ENCODE measurements around the gene PTGER3.
"Not testable (repeated sequence)": the region's sequence is repeated elsewhere in the genome, so short reads cannot be mapped to it uniquely, and the experiment has no call there.

The PTGER3 gene

DNA sequence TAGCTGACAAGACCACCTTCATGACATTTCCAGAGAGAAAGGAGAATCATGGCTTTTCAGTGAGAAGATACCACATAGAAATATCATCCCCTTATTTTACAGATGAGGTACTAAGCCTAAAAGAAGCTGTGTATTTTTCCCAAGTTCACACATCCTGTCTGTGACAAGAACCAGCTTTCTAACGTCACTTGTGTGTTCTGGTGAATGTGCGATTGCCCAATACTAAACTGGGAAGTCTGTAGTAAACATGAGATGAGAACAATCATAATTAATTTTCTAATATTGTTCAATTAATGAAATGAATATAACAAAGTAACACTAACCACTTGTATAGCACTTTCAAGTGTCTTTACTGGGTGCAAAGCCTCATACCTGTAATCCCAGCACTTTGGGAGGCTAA is 46.0 kb downstream of the PTGER3 start:
- no peak for DNase-seq

DNA sequence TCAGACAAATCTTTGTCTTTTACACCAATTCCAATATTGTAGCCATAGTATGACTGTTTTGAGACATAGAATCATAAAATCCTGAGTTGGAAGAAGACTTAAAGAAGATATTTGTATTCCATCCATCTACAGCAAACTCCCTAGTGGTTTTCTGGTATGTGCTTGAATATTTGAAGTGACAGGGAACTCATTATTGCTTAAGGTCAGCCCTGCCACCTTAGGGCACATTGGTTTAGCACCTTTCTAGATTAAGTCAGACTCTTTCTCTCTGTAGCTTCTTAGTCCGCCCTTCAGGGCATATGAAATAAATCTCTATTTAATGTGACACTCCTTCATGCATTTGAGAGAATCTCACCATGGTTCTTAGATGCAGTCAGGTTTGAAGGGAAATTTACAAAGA is 49.8 kb downstream of the PTGER3 start:
- no peak for DNase-seq

DNA sequence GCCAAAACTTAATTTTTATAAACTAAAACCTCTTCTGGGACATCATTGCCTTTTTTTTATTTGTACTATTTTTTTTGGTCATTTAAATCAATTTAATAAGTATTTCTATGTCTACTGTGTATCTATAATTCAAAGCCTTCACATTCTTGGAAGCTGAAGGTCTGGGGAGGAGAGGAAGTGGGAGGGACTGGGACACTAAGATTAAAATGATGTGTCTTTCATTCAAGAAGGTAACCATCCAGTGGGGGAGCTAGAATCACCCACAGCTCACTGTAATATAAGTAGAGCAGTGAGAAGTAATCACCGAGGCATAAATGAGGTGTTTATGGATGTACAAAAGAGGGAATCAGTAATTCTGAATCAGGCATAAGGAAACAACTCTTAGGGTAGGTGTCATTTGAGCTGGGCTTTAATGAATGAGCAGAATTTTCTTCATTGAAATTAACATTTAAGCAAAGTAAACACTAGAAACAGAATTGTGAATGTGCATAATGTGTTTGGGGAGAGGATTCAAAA is 52.8 kb downstream of the PTGER3 start:
- DNase-seq, result no peak

DNA sequence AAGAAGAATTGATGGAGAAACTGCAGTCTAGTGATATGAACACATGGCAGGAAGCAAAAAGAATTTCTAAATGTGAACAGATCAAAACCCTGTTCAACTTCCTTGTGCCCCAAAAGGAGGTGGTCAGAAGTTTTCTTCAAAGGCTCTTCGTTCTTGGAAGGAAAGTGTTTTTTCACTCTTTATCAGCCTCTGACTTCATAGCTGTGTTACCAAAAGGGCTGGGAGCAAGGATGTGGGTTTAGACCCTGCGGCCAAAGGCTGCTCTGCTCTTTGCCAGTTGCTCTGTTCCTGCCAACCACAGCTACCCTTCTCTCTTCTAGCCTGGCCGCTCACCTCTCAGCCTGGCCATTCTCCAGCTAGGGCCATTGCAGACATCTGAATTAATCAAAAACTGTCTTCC is 53.8 kb downstream of the PTGER3 start:
- no peak for DNase-seq

- DNase-seq, result no peak
These were observed 55.1 kb downstream of the PTGER3 start for GRCh38 chr1:70992521-70992920.

- no peak for DNase-seq
These were observed 57.0 kb downstream of the PTGER3 start for GRCh38 chr1:70990469-70991253.

DNA sequence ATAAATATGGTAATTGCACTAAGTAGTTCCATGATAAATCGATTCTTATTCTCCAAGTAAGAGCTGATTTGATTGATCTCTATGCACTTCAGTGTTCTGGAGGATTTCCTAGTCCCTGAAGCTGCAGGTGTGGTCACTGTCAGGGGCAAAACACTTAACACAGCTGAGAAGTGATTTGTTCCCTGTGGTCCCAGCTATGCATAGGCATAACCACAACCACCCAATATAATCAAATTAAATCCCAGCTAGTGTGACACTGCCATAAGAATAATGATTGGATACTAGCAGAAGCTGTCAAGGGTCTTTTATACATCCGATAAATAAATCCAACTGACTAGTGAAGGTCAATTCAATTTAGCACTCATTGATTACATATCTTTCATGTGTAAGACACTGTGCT is 60.1 kb downstream of the PTGER3 start:
- DNase-seq, result no peak

DNA sequence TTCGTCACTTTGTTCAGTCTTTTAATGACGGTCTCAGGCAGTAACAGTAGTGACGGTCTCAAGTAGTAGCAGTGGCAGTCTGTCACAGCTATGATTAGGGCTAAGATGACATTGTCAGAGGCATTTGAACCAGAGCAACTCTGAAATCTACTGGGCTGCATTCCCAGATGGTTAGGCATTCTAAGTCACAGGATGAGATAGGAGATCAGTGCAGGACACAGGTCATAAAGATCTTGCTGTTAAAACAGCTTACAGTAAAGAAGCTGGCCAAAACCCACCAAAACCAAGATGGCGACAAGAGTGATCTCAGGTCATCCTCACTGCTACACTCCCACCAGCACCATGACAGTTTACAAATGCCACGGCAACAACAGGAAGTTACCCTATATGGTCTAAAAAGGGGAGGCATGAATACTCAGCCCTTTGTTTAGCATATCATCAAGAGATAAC is 61.8 kb downstream of the PTGER3 start:
- DNase-seq, result not testable (repeated sequence)

DNA sequence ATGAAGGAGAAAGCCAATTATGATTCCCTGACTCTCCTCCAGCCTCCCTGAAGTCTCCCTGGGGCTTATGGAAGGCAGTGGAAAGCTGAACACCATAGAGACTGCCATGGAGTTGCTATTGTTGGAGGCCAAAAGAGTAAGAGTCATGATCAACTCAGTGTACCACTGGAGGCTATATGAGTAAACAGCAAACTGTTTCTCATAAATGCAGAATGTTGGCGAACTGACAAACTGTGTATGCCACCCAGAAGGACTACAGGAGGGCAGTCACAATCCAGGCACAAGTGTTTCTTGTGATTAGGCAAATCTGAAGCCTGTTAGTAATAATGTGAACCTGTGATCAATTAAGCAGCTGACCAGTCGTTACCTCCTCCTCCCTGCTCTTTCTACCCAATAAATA is 62.3 kb downstream of the PTGER3 start:
- peak; percentile 7 for DNase-seq

GRCh38 chr1:70980361-70980760 is 67.3 kb downstream of the PTGER3 start:
- no peak for DNase-seq

DNA sequence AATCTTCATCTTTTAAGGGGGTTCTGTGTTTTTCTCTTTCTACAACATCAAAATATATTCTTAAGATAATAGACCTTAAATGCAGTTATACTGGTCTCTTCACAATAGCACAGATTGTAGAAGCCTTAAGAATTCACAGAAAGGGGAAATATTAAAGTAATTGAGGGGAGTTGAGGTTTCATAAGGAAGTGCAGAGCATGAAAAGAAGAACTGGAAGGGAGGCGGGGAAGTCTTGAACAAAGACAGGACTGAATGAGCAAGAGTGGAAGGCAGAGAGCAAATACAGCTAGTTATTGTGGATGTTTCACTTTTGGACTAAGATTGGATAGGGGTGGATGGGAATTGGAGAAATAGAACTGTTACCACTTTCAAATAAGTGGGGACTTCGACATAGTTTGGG is 67.7 kb downstream of the PTGER3 start:
- no peak for DNase-seq

DNA sequence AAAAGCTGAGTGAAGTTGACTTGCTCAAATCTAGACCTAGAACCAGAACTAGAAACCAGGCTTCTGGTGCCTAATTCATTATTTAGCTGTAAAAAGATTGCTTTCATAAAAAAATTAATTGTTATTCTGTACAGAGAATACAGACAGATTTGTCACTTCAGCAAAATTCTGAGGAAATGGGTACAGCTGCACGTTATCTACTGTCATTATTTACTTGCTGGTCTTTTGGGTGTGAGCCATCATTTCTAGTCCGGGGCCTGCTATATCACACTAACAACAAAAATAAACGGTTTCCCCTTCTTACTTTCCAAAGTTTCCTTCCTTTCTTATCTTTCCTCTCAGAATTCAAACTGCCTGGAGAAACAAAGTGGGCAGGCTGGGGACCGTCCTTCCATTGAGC is 68.3 kb downstream of the PTGER3 start:
- DNase-seq, result no peak

DNA sequence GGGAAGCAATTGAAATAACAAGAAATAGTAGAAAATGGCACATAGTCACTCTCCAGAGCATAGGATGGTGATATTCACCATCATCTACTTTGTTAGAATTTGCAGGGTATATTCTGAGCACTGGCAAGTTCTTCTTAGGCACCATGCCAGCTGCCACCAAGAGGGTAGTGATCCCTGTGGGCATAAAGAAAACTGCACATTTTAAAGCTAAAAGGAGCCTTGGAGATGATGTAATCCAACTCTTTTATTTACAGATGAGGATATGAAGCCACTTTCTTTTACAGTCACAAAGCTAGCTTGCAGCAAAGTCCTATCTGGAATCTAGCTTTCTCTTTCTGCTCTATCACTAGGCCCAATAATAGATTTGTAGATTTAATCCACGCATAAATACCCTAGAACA is 69.0 kb downstream of the PTGER3 start:
- no peak for DNase-seq

GRCh38 chr1:70977575-70977974 is 70.0 kb downstream of the PTGER3 start:
- no peak for DNase-seq

- DNase-seq, result no peak
These were observed 70.6 kb downstream of the PTGER3 start for GRCh38 chr1:70977041-70977440.

- no peak for DNase-seq
These were observed 73.9 kb downstream of the PTGER3 start for GRCh38 chr1:70973754-70974153.

GRCh38 chr1:70970407-70970806 is 77.2 kb downstream of the PTGER3 start:
- no peak for DNase-seq

GRCh38 chr1:70966018-70966638 is 81.5 kb downstream of the PTGER3 start:
- no peak for DNase-seq

- DNase-seq, result no peak
These were observed 84.2 kb downstream of the PTGER3 start for GRCh38 chr1:70963374-70963773.

DNA sequence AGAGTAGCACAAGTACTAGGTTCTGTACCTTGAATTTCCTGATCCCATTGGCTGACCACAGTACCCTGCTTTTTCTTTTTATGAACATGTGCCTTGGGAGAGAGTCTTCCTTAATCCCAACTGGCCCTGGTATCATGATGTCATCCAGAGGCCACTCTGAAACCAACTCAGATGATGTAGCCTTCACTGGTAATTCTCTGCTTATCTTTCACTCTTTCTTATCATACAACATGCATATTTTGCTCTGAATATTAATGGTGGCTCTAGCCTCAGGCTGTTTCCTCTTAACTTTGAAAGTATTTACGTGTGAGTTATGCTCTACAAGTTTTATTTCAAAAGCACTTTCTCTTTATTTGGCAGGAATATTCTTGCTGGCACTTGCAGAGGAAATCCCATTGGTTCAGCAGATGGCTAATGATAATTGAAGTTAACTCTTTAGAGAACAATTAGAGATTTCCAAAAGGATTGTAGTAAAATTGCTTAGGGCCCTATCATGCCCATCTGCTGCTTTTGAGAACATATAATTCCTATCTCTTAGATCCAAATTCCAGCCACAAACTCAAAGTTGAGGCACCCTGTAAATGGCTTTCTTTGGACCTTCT is 86.1 kb downstream of the PTGER3 start:
- DNase-seq, result no peak

GRCh38 chr1:70948396-70949017 is 99.1 kb downstream of the PTGER3 start:
- DNase-seq, result no peak

GRCh38 chr1:70947835-70948234 is 99.8 kb downstream of the PTGER3 start:
- no peak for DNase-seq

DNA sequence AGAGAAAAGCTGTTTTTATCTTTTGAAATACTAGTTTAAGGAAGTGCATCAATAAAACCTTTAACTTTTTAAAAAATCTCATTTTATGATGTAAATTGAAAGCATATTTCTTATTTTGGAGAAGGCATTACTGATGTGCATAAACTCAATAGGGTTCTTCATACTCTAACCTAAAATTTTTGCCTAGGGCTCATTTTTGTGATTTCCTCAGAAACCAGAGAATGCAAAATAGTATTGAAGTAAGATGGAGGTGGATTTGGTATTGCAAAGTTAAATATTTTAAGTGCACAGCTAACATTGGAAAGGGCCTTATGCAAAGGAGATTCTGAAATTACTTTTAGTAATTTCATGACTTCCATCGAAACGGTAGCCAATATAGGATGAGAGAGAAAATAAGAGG is 101.9 kb downstream of the PTGER3 start:
- DNase-seq, result no peak

- no peak for DNase-seq
These were observed 102.4 kb downstream of the PTGER3 start for GRCh38 chr1:70945251-70945650.

Data from T1000 (cell line).